Stimulated activated CD8-positive, alpha-beta memory T cell treated with anti-CD3 and anti-CD28 coated beads, Interleukin-15, amount 100 ng/mL, for 24 hours (primary cell): ENCODE data around the gene FSTL4.

Experiments used
- DNase-seq: peaks from one replicate; pipeline ENCODE4 v3.0.0-alpha.2; 2020; ENCODE audit warnings: low read depth

FSTL4 gene

DNA sequence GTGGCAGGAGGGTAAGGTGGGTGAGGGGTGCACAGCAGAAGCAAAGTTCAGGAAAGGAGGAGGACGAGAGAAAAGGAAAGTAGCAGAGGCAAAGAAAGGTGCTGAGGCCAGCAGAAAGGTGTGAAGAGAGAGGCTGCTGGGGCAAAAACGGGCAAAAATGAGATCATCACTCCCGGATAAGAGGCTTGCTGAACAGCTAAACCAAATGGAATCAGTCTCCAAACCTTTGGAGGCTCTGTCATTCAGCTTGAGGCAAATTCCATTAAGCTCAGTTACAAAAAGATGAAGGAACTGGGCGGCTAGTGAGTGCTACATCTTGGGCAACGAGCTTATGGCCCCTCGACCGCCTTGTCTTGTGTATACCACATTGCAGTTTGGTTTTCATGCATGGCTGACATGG is 136.4 kb downstream of the FSTL4 start:
- no peak for DNase-seq

GRCh38 chr5:133474851-133475590 is 137.3 kb downstream of the FSTL4 start:
- no peak for DNase-seq

- no peak for DNase-seq
Observed at GRCh38 chr5:133473291-133473690, 139.1 kb downstream of the FSTL4 start.

DNA sequence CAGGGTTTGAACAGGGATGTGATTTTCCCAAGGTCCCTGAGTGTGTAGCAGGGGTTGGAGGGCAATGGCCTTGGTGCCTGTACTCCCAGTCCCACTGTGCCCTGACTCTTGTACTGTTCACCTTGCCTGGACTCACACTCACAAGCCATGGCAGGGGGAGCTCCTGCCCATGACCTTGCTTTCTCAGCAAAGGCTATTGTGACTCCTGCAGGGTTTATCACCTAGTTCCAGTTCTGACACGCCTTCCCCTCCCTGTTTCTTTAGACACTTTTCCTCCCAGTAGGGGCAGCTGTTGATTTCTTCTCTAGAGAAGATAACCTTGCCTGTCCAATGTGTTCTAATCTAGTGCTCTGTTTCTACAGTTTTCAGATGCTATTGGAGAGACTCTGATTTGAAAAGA is 139.5 kb downstream of the FSTL4 start:
- no peak for DNase-seq

GRCh38 chr5:133471699-133472098 is 140.6 kb downstream of the FSTL4 start:
- no peak for DNase-seq

DNA sequence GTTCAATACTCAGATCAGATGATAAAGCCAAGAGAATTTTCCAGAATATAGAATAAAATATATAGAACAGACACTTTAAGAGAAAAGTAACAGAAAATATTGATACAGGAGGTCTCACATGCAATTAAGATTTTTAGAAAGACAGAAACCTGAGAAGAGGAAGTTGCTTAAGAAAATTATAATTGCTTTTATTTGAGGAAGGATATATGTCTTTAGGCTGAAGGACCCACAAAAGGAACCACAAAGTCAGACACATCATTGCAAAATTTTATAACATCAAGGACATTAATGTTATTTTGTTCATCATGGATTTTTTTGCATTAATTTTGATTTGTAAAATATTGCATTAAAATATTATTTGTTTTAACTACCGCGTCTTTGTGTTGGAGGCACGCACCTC is 141.5 kb downstream of the FSTL4 start:
- DNase-seq = no peak

DNA sequence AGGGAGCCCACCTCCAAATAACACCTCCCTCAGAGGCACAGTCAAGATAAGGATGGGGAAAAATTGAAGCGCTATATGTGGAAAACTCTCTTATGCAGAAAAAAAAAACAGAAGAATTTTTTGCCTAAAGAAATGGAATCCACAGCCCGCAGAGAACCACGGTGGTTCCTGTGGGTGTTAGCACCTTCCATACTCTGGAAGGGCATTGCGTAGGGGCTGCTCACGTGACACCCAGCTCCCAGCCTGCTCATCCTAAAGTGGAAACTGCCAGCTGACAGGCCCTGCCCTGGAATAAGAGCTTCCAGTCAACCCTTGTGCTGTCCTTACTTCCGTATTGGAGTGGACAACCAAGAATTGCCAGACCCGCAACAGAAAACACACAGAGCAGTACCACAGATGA is 142.5 kb downstream of the FSTL4 start:
- no peak for DNase-seq

GRCh38 chr5:133469252-133469651 is 143.1 kb downstream of the FSTL4 start:
- DNase-seq = no peak

DNA sequence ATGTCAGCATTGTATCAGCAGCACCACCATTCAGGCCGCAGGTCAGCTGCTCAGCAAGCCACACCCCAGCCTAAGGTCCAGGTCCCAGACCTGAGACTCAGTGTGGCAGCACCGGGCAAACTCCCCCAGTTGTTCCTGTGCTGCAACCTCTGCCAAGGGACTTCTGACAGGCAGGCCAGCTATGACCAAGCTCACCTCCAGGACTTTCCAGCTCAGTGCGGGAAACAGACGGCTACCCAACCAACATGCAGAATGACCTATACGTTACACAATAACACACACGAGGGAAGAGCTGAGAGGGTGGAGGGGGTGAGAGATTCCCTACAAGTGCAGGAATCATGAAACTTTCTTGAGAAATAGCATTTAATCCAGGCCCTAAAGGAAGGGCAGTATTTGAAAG is 143.7 kb downstream of the FSTL4 start:
- DNase-seq = no peak

GRCh38 chr5:133467826-133468463 is 144.4 kb downstream of the FSTL4 start:
- no peak for DNase-seq

DNA sequence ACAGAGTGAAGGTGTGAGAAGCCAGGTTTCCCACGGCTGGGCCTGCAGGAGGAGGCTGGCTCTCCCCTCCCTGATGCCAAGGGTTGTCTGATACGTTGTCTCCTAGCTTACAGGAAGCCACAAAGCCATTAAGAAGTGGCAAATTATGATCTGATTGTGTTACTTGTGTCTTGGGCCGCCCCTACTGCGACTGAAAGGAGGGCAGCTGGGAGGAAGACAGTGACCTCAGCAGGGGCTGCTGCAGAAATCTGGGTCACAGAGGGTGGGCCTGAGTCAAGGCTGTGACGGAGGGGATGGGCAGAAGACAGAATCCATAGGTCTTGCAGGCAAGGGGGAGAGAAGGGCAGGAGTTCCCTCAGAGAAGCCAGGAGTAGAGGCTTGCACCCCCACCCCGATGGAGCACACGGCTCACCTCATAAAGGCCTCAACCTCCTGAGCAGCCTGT is 145.0 kb downstream of the FSTL4 start:
- no peak for DNase-seq

DNA sequence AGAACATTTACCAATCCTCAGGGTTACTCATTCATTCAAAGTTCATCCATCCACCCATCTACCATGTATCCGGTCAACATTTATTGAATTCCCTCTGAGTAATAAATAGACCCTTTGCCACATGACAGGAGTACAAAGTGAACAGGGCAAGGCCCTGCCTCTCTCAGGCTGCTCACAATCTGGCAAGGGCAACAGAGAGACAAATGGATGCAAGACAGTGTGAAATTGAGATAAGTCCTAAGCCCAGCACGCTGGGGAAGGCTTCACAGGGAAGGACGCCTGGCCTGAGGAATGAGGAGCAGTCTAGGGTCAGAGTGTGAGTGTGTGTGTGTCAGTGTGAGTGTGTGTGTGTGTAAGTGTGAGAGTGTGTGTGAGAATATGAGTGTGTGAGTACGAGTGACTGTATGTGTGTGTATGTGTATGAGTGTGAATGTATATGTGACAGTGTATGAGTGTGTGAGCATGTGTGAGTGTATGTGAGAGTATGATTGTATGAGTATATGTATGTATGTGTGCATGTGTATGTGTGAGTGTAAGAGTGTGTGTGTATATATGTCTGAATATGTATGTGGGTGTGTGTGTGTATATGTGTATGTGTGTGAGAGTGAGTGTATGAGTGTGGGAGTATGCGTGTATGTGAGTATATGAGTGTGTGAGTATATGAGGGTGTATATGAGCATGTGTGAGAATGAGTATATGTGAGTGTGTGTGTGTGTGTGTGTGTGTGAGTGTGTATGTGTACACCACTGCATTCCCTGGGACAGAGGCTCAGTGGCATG is 145.6 kb downstream of the FSTL4 start:
- no peak for DNase-seq

DNA sequence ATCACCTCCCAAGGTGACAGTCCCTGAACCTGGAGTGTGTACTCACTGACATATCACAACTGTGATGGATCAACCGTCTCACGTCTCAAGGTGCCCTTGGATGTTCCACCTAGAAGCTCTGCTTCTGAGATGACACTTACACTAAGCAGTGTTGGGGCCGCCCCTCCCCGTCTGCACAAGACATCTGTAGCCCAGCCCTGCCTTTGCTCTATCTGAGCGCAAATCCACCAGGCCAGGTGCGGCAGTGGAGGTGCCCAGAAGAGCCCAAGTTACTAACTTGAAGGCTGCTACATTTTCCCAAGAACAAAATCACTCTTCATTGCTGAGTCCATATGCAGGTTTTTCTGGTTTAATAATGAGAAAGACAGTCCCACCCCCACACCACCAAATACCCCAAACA is 148.3 kb downstream of the FSTL4 start:
- DNase-seq = no peak

DNA sequence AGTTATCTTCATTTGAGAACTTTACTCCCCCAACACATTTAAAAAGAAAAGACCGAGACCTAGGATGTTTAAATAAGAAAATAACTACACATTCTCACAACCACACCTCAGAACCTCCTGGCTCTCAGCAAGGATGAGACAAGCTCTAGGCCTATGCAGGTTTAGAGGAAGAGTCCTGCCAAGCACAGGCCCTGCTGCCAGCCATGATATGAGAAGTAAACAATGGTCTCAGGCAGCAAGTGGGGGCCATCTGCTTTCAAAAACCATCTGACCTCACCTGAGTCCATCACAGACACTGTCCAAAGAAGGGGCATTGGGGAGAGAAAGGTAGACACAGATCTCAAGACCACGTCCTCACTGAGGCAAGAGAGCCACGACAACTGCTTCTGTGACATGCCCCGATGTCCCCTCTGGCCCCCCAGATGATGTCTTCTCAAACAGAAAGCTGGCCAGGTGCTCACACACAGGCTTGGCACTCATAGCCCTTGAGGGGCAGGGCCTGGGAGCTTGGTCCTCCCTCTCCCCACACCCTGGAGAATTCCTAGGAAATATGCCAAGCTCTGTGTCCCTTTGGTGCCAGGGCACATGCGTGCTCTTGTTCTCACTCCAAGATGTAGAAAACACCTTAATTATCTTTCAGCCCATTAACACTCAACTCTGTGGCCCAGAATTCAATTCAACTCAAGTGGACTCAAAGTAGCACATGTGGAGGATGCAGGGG is 150.4 kb downstream of the FSTL4 start:
- no peak for DNase-seq

DNA sequence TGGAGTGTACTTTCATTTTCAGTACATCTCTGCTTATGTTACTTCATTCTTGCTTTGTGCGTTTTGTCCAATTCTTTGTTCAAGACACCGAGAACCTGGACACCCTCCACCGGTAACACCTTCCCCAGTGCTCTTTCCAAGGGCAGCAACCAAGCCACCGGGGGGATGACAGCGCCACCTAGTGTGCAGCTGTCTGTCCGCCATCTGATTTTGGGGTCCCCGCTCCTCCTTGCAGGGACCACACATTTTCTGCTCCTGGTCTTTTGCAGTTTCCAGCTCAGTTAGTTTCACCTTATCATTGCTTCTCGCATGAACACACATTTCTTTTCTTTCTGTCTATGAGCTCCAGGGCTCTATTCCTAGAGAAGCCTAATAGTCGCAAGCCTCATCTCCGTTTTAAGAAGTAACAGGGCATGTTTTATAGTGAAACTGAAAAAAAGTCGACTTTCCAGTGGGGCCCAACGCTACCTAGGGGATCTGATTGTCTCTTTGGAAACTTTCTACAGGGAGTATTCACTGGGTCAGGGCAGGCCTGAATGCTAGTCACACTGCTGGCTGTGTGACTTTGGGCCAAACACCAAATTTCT is 152.1 kb downstream of the FSTL4 start:
- DNase-seq = peak; percentile 16

DNA sequence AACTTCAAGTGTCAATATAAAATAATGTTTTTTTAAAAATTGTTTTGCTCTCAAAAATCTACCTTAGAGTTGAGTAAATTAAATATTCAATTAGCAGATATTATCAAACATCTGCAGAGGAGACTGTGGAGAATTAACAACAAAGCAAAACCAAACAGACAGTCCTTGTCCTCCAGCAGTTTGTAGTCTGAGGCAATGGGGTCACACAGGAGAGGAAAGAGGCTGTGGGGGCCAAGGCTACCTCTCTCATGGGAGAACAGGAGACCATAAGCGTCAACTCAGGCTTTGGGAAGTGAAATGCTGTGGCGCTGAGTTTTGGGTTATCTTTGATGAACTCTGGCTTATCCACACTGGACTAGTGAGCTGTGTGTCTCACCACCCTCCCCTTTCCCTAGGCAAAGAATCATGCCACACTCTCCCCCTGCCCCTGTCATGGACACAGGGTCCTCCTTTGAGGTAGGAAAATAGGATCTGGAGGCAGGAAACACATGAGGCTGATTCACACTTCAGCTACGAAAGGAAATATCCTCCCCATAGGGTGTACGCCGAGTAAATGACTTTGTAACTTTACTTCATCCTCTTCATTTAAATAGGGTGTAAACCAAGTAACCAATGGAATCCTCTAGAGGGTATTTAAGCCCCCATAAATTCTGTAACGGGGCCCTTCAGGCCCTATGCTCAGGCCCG is 152.7 kb downstream of the FSTL4 start:
- no peak for DNase-seq

DNA sequence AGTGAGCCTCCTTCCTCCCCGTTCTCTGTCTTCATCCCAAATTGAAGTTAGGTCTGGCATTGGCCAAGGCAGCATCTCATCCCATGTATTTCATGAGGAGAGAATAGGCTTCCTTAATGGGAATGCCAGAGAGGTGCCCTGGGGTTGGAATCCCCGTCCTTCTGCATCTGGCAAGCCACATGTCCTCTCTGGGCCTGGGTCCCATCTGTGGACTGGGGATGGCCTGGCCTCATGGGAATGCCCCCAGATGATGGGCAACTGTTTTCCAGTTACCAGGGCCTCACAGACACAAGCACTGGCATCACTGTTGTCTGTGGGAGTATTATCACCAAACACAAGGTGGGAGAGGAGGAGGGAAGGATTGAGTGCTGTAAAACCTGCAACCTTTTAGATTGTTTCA is 153.9 kb downstream of the FSTL4 start:
- no peak for DNase-seq

- no peak for DNase-seq
Observed at GRCh38 chr5:133457439-133458355, 154.6 kb downstream of the FSTL4 start.

- no peak for DNase-seq
Observed at GRCh38 chr5:133456933-133457402, 155.4 kb downstream of the FSTL4 start.

GRCh38 chr5:133455676-133456075 is 156.7 kb downstream of the FSTL4 start:
- no peak for DNase-seq
